Heart left ventricle (tissue), 16 donors: Measurements from ENCODE around the gene MUC2. TPM values are rescaled to one million over a fixed set of nuclear protein-coding genes. Genes with fewer than 3 reads are reported as not detected.

Experiments
- ATAC-seq, 4 donors: fragments of 200-7000 bp; cut with Tn5 transposase; one replicate each; pipeline ENCODE4 v1.9.1; 2020 to 2022; ENCODE audit warnings: moderate library complexity in 4 of 4, mild to moderate bottlenecking in 3 of 4, moderate number of reproducible peaks in 1 of 4
- DNase-seq, 5 donors: peaks; one replicate each; pipeline ENCODE4 v3.0.0-alpha.2; 2020
- H3K27ac ChIP-seq, 12 donors: fragments of 200-600 bp; sonication (generic) in 4 of 12; one replicate each; pipeline versions ENCODE4 v1.5.0 to v1.8.0; 2016 to 2022; ENCODE audit warnings: mild to moderate bottlenecking in 2 of 12
- H3K27me3 ChIP-seq, 9 donors: fragments of 200-600 bp; sonication (generic) in 2 of 9; one replicate each; pipeline versions ENCODE4 v1.5.1 to v1.8.0; 2016 to 2022; ENCODE audit warnings: mild to moderate bottlenecking in 3 of 9
- H3K36me3 ChIP-seq, 9 donors: fragments of 200-600 bp; sonication (generic) in 2 of 9; one replicate each; pipeline versions ENCODE4 v1.5.0 to v1.8.0; 2018 to 2022; ENCODE audit warnings: mild to moderate bottlenecking in 2 of 9
- H3K4me1 ChIP-seq, 12 donors: fragments of 200-600 bp; sonication (generic) in 4 of 12; one replicate each; pipeline versions ENCODE4 v1.5.0 to v1.8.0; 2016 to 2022; ENCODE audit warnings: mild to moderate bottlenecking in 3 of 12
- H3K4me3 ChIP-seq, 12 donors: fragments of 200-600 bp; sonication (generic) in 4 of 12; one replicate each; pipeline versions ENCODE4 v1.5.0 to v1.8.0; 2017 to 2022; ENCODE audit warnings: mild to moderate bottlenecking in 9 of 12, moderate library complexity in 4 of 12
- H3K9me3 ChIP-seq, 12 donors: fragments of 200-600 bp; sonication (generic) in 4 of 12; one replicate each; pipeline versions ENCODE4 v1.5.0 to v1.8.0; 2016 to 2022; ENCODE audit warnings: mild to moderate bottlenecking in 1 of 12
- CTCF ChIP-seq, 12 donors: fragments of 200-600 bp; sonication (generic) in 4 of 12; IDR thresholded peaks; one replicate each; pipeline versions ENCODE4 v1.5.0 to v1.8.0; 2018 to 2022; ENCODE audit warnings: antibody characterized with exemption in 12 of 12, mild to moderate bottlenecking in 5 of 12
- POLR2A ChIP-seq, 2 donors: fragments of 450-650 bp; IDR thresholded peaks; one replicate each; pipeline ENCODE4 v1.6.1; 2017; ENCODE audit warnings: antibody characterized with exemption in 2 of 2, mild to moderate bottlenecking in 2 of 2, moderate library complexity in 2 of 2
- WGBS, 4 donors: extraction: QIAGEN DNeasy Blood & Tissue Kit in 2 of 4; methylation state at CpG; one replicate each; pipeline versions ENCODE4 v1.1.5 to v1.1.7; 2013 to 2018; 5-methylcytosine and 5-hydroxymethylcytosine counted together
- intact Hi-C, 10 donors: fragments of 100-400 bp; cut with DNase I; formaldehyde crosslinking; loops; one replicate each; pipeline versions ENCODE4 v1.11.1 to v1.14.2; 2022
- polyA plus RNA-seq, 2 donors: library from polyadenylated mRNA; stranded (reverse); fragments of 200-250 nt; gene quantifications; one replicate each; pipeline ENCODE4 v1.2.3, GENCODE V29; 2013
- total RNA-seq, 9 donors: library from RNA; depleted of rRNA in 2 of 9; stranded (reverse); fragments of >200 nt in 2 of 9; fragmentation: NEBNext Ultra II Directional in 3 of 9; extraction: Animal tissue kit (Norgen Biotek cat#: 25700) in 3 of 9; gene quantifications; one replicate each; pipeline versions ENCODE4 v1.1.0 to v1.2.4, GENCODE V29; 2016 to 2023
- donor health status: ischemic (EF 13 %, LVEDD 7.1; RV severe dilation, severe dysfunction).
- donor health status: healthy with polysubstance abuse.
- donor health status: DM: no; HTN: yes; CAD: no.
- donor health status: DM: no; HTN: no; CAD: no.
- donor health status: ischemic (EF 25% LVEDD 6.9; RV normal size, moderate dysfunction).
- donor health status: ischemic (EF 25% LVEDD 5.7; RV mildly dilated, moderate dysfunction).
- donor health status: healthy.
- donor health status: DM: yes; HTN: yes; CAD: no.
- donor health status: ischemic (EF 35%, LVEDD 5.7; RV mildly dilated, moderate dysfunction).
- donor health status: nonischemic (EF 11% LVEDD 7.7; RV severe dilation, severe dysfunction).
- donor health status: DM: yes; HTN: yes; CAD: no.
- donor health status: PGD.
- donor health status: ischemic (EF 29% LVEDD 5.4; RV normal size, mild dysfunction).
- donor health status: nonischemic (EF 23%, LVEDD 6.1; RV moderate dilation, normal function).

Gene MUC2
- total and polyA plus RNA-seq, 11 donors, result 0.01 to 0.07 TPM; not detected in 9

GRCh38 chr11:1030556-1030955 lies 44.1 kb upstream of the MUC2 start:
- 66 to 80% (median 68%) methylated on average over 1 to 20 of the region's 20 CpGs for whole genome bisulfite sequencing, 4 donors
- TF ChIP-seq CTCF (IDR thresholded peaks at IDR 0.05) (no peak), POLR2A (IDR thresholded peaks at IDR 0.05) (no peak)
- no peaks in the 10 kb centered on the region for H3K36me3 ChIP-seq
- no peaks in the 10 kb centered on the region for H3K9me3 ChIP-seq
- intact Hi-C loops, result no loop called here
- H3K4me1 ChIP-seq, result no peaks in the 10 kb centered on the region
- H3K27me3 ChIP-seq, result peaks cover 0 to 5% (median 0%) of the 10 kb centered on the region in 9 donors
- ATAC-seq (no peak), DNase-seq (no peak)
- no peak overlapping the region for H3K27ac ChIP-seq
- H3K4me3 ChIP-seq, result no peak overlapping the region

GRCh38 chr11:1031121-1031899 lies 43.4 kb upstream of the MUC2 start:
- Histone ChIP-seq H3K4me1 (no peaks in the 10 kb centered on the region), H3K4me3 (no peak overlapping the region), H3K9me3 (no peaks in the 10 kb centered on the region), H3K27ac (no peak overlapping the region), H3K27me3 (peaks cover 0 to 13% (median 2%) of the 10 kb centered on the region in 9 donors), H3K36me3 (no peaks in the 10 kb centered on the region)
- ATAC-seq (no peak), DNase-seq (no peak)
- intact Hi-C loops, result no loop called here
- TF ChIP-seq POLR2A (IDR thresholded peaks at IDR 0.05), result no peak
- no peak for TF ChIP-seq CTCF (IDR thresholded peaks at IDR 0.05)
- WGBS, 4 donors, result 84 to 87% (median 85%) methylated on average over 21 to 30 of the region's 30 CpGs

GRCh38 chr11:1032310-1032891 lies 42.3 kb upstream of the MUC2 start:
- intact Hi-C loops, result no loop called here
- no peaks in the 10 kb centered on the region for H3K9me3 ChIP-seq
- no peak for DNase-seq
- no peak for ATAC-seq
- TF ChIP-seq CTCF (IDR thresholded peaks at IDR 0.05), result no peak
- WGBS, 4 donors, result 96 to 97% (median 96%) methylated on average over 12 of the region's 12 CpGs
- H3K4me3 ChIP-seq, result no peak overlapping the region
- no peak overlapping the region for H3K27ac ChIP-seq
- peaks cover 0 to 4% (median 0%) of the 10 kb centered on the region in 12 donors for H3K4me1 ChIP-seq
- peaks cover 0 to 24% (median 12%) of the 10 kb centered on the region in 9 donors for H3K27me3 ChIP-seq
- H3K36me3 ChIP-seq, result no peaks in the 10 kb centered on the region

DNA sequence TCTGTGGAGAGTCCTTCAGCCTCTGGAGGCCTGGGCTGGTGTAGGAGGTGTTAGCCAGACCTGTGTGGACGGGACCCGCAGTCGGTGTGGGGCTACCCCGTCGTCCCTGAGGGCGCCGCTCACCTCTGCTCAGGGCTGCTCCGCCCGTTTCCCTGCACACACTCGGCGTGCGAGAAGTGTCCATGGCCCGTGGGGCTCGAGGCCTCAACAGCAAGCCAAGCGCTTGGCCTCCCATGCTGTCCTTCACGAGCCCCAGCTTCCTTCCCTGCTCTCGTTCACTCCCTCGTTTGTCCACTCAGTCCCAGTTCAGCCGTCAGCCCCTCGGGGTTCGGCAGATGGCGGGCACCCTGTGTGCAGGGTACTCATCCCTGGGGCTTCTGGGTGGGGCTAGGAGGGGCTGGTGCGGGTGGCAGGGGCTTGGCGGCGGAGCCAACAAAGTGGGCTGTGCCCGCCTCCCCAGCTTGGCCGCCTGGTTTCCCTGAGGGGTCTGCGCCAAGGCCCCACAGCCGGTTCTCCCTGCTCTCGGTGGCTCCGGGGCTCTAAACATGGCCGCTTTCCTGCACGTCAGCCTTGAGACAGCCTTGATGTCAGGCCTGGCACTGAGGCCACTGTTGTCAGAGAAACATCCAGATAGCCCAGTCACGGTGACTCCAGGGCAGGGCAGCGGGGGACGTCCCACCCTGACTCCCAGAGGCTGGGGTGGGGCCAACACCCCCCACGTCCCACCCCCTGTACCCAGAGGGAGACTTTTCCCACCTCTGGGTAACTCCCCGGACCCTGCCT lies 41.5 kb upstream of the MUC2 start:
- Histone ChIP-seq H3K27me3 (peaks cover 0 to 31% (median 12%) of the 10 kb centered on the region in 9 donors), H3K36me3 (no peaks in the 10 kb centered on the region), H3K27ac (no peak overlapping the region), H3K4me3 (no peak overlapping the region), H3K4me1 (peaks cover 0 to 4% (median 0%) of the 10 kb centered on the region in 12 donors), H3K9me3 (no peaks in the 10 kb centered on the region)
- ATAC-seq (no peak), DNase-seq (no peak)
- TF ChIP-seq CTCF (IDR thresholded peaks at IDR 0.05) (no peak), POLR2A (IDR thresholded peaks at IDR 0.05) (no peak)
- 78 to 82% (median 80%) methylated on average over 35 to 38 of the region's 38 CpGs for WGBS, 4 donors
- intact Hi-C loops, result no loop called here
